ENCODE measurements around the gene NUB1. TPM values are rescaled to one million over a fixed set of nuclear protein-coding genes. Genes with fewer than 3 reads are reported as not detected.

The NUB1 gene
- total RNA-seq, 1 experiment from 2014 or later: 48.5 TPM

- DNase-seq: no peak
- Histone ChIP-seq H3K23ac (ENCODE audit: insufficient read length, low read depth, low read length) (no peak overlapping the region), H3K27ac (ENCODE audit: insufficient read length, low read depth, low read length) (no peak overlapping the region), H3T11ph (ENCODE audit: low read length) (no peak overlapping the region), H3K56ac (ENCODE audit: insufficient read length, low read depth, low read length) (no peak overlapping the region), H3K4me1 (ENCODE audit: insufficient read depth, low read length) (no peaks in the 10 kb centered on the region), H3K14ac (ENCODE audit: insufficient read depth, low read length) (no peak overlapping the region), H2AFZ (ENCODE audit: low read length) (no peak overlapping the region), H2BK120ac (ENCODE audit: low read depth, low read length, poor library complexity, severe bottlenecking) (no peak overlapping the region), H4K8ac (replicated peaks; ENCODE audit: insufficient read length, low read depth, low read length) (no peak overlapping the region), H2BK20ac (ENCODE audit: low read depth, low read length, poor library complexity, severe bottlenecking) (no peak overlapping the region), H3K18ac (ENCODE audit: insufficient read length, low read depth, low read length) (no peak overlapping the region), H2BK12ac (ENCODE audit: insufficient read length, low read depth, low read length) (no peak overlapping the region), H2BK5ac (ENCODE audit: insufficient read length, low read length) (no peak overlapping the region), H2AK5ac (ENCODE audit: insufficient read length, low read length) (no peak overlapping the region), H3K23me2 (ENCODE audit: insufficient read length, low read depth, low read length, poor library complexity, severe bottlenecking) (no peaks in the 10 kb centered on the region), H4K91ac (ENCODE audit: insufficient read length, low read depth, low read length) (no peak overlapping the region), H4K5ac (ENCODE audit: insufficient read length, low read depth, low read length) (no peak overlapping the region), H3K9me3 (ENCODE audit: control insufficient read depth, low read depth, low read length) (no peaks in the 10 kb centered on the region), H3K79me1 (ENCODE audit: insufficient read depth, low read depth, low read length, poor library complexity, severe bottlenecking) (no peaks in the 10 kb centered on the region), H3K4ac (ENCODE audit: low read depth, low read length) (no peak overlapping the region), H3K9ac (ENCODE audit: extremely low read depth, insufficient read length, low read length) (no peak overlapping the region), H2BK15ac (ENCODE audit: low read depth, low read length) (no peak overlapping the region), H3K27me3 (ENCODE audit: insufficient read depth, low read length) (no peaks in the 10 kb centered on the region), H3K79me2 (ENCODE audit: insufficient read depth, low read length) (no peaks in the 10 kb centered on the region), H4K20me1 (ENCODE audit: control insufficient read depth, insufficient read depth, insufficient read length) (no peaks in the 10 kb centered on the region), H3K4me2 (ENCODE audit: insufficient read depth, insufficient read length, low read length) (no peak overlapping the region)
- no peaks in the 10 kb centered on the region for H3K4me1 Mint-ChIP-seq
- no peak overlapping the region for H3K4me3 Mint-ChIP-seq
- H3K9me3 Mint-ChIP-seq: peaks cover 7 to 16% of the 10 kb centered on the region in 2 experiments
- no peak for TF ChIP-seq CTCF (conservative IDR thresholded peaks at IDR 0.05)
- no CpG with 5 or more reads among the region's 3 CpGs for WGBS (ENCODE audit: extremely low coverage, insufficient read length, low lambda C conversion rate)
- no peak overlapping the region for H3K27ac Mint-ChIP-seq
- H3K36me3 Mint-ChIP-seq (ENCODE audit: insufficient read depth in 1 of 3, low read depth in 3 of 3): peaks cover 0 to 4% (median 0%) of the 10 kb centered on the region in 3 experiments; a peak in 3 of 7 replicates
- H3K27me3 Mint-ChIP-seq (ENCODE audit: low read depth): peaks cover 66% of the 10 kb centered on the region
Measured at GRCh38 chr7:151296202-151296992, 45.2 kb upstream of the NUB1 start.
